Measurements from ENCODE around the gene ROR2.
A peak's percentile ranks its signal among the peaks of the same experiment; 100 is the strongest.

The ROR2 gene

GRCh38 chr9:91833096-91833877 is 116.7 kb downstream of the ROR2 start:
- no peak for DNase-seq (ENCODE audit: extremely low read depth, low read depth)
- no peak for TF ChIP-seq CTCF (IDR thresholded peaks at IDR 0.05; ENCODE audit: low read depth, low read length)

GRCh38 chr9:91832322-91832721 is 117.7 kb downstream of the ROR2 start:
- no peak for TF ChIP-seq CTCF (IDR thresholded peaks at IDR 0.05; ENCODE audit: low read depth, low read length)
- no peak for DNase-seq (ENCODE audit: extremely low read depth, low read depth)

GRCh38 chr9:91825866-91826265 is 124.2 kb downstream of the ROR2 start:
- DNase-seq (ENCODE audit: extremely low read depth, low read depth) = no peak
- no peak for TF ChIP-seq CTCF (IDR thresholded peaks at IDR 0.05; ENCODE audit: low read depth, low read length)

GRCh38 chr9:91825422-91825821 is 124.6 kb downstream of the ROR2 start:
- no peak for TF ChIP-seq CTCF (IDR thresholded peaks at IDR 0.05; ENCODE audit: low read depth, low read length)
- DNase-seq (ENCODE audit: extremely low read depth, low read depth) = no peak

- peak; percentile 57 for DNase-seq (ENCODE audit: extremely low read depth, low read depth)
- no peak; the same call in none of the 2 replicates for TF ChIP-seq CTCF (IDR thresholded peaks at IDR 0.05; ENCODE audit: low read depth, low read length)
Measured at GRCh38 chr9:91824601-91825305, 125.3 kb downstream of the ROR2 start.

- no peak for TF ChIP-seq CTCF (IDR thresholded peaks at IDR 0.05; ENCODE audit: low read depth, low read length)
- no peak for DNase-seq (ENCODE audit: extremely low read depth, low read depth)
Measured at GRCh38 chr9:91824151-91824550, 125.9 kb downstream of the ROR2 start.

Measured in AG09319 (cell line).